ENCODE measurements around the gene SLX9. TPM values are rescaled to one million over a fixed set of nuclear protein-coding genes. Genes with fewer than 3 reads are reported as not detected.

The SLX9 gene
- polyA plus RNA-seq, 1 of the 3 experiments (the other 2 are of a cell fraction): 42.9 TPM

DNA sequence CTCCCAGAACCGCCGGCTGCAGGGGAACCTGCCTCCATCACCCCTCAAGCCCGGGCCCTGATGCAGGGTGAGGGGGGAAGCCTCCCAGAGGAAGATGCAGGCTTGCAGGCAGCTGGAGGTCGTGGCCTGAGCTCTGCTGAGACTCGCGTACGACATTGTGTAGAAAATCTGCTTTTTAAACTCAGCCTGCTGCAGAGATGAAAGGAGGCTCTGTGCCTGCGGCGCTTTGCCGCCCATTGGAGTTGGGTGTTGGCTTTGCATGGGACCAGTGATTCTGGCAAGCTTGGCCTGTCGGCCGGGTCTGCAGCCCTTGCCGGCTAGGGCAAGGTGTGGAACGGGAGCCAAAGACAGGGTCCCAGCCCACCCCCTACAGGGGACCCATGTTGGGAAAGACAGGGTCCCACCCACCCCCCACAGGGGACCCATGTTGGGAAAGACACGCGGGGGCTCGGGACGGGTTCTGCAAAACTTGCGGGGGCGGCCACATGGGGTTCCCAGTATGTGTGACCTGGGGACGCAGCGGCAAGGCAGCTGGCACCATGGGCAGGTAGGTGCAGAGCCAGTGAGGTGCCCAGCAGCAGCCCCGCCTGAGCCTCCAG, 55.6 kb downstream of the SLX9 start:
- no peaks in the 10 kb centered on the region for H4K20me1 ChIP-seq (ENCODE audit: insufficient read depth)
- no peaks in the 10 kb centered on the region for H3K9me2 ChIP-seq
- H3K36me3 ChIP-seq (replicated peaks in 1 of 2; ENCODE audit: control insufficient read depth in 1 of 2, insufficient read depth in 2 of 2, low read length in 1 of 2): no peaks in the 10 kb centered on the region
- DNase-seq: no peak
- ChIA-PET POLR2A (interaction anchor here (0.5 kb wide), 1 partner anchor 52 kb away, joined by 3 read pairs; no protein-coding TSS in a partner anchor), CTCF (interaction anchor here (1.5 to 4.8 kb wide), 3 partner anchors 63 to 142 kb away, joined by 3 to 26 read pairs (median 4); no protein-coding TSS in a partner anchor)
- H3K27ac ChIP-seq (ENCODE audit: low read depth in 2 of 2, low read length in 1 of 2): no peak overlapping the region; a peak in 1 of 4 replicates
- peaks cover 0 to 41% of the 10 kb centered on the region in 2 experiments; a peak in 1 of 4 replicates for H3K4me1 ChIP-seq (ENCODE audit: control insufficient read depth in 1 of 2, insufficient read depth in 2 of 2, low read depth in 1 of 2, low read length in 1 of 2)
- TF ChIP-seq RXRA (IDR thresholded peaks at IDR 0.05; ENCODE audit: borderline replicate concordance, low read depth): no peak
- TF ChIP-seq SIN3A (IDR thresholded peaks at IDR 0.05; ENCODE audit: borderline replicate concordance, low read depth, low read length): no peak
- TF ChIP-seq YY1 (IDR thresholded peaks at IDR 0.05; ENCODE audit: low read depth): no peak
- no peak for TF ChIP-seq TAF1 (IDR thresholded peaks at IDR 0.05; ENCODE audit: borderline replicate concordance, low read depth, low read length)
- TF ChIP-seq TCF12 (IDR thresholded peaks at IDR 0.05): no peak
- H3K9ac ChIP-seq: no peak overlapping the region
- H3K9me3 ChIP-seq: no peaks in the 10 kb centered on the region
- no peak overlapping the region for H2AFZ ChIP-seq (ENCODE audit: low read depth)
- no peak overlapping the region for H3K4me3 ChIP-seq (ENCODE audit: low read depth in 2 of 2, low read length in 1 of 2)
- 95% methylated on average over 15 of the region's 23 CpGs for WGBS (ENCODE audit: low lambda C conversion rate)
- H3K4me2 ChIP-seq: no peak overlapping the region
- H3F3A ChIP-seq (replicated peaks; ENCODE audit: insufficient read depth): no peaks in the 10 kb centered on the region
- H3K79me2 ChIP-seq (ENCODE audit: insufficient read depth): no peaks in the 10 kb centered on the region
- H3K27me3 ChIP-seq (ENCODE audit: insufficient read depth): no peaks in the 10 kb centered on the region

DNA sequence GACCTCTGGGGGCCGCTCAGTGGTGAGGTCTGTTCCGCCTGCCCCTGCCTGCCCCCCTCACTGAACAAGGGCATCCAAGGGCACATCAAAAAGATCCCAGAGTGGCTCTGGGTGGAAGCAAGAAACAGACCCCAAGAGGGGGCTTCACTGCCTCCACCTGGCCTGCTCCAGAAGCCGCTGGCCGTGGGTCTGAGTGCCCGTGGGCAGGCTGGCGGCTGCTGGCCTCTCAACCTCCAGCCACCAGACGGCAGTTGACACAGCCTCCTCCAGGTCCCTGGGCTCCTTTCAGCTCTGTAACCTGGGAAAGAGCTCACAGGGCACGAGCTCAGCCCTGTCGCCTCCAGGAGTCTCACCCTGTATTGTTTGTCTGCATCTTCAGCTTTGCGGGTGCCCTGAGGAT, 56.3 kb downstream of the SLX9 start:
- no peaks in the 10 kb centered on the region for H3F3A ChIP-seq (replicated peaks; ENCODE audit: insufficient read depth)
- H3K36me3 ChIP-seq (replicated peaks in 1 of 2; ENCODE audit: control insufficient read depth in 1 of 2, insufficient read depth in 2 of 2, low read length in 1 of 2): no peaks in the 10 kb centered on the region
- H3K9me3 ChIP-seq: no peaks in the 10 kb centered on the region
- no peaks in the 10 kb centered on the region for H3K27me3 ChIP-seq (ENCODE audit: insufficient read depth)
- no peak overlapping the region for H3K4me2 ChIP-seq
- H3K4me1 ChIP-seq (ENCODE audit: control insufficient read depth in 1 of 2, insufficient read depth in 2 of 2, low read depth in 1 of 2, low read length in 1 of 2): peaks cover 7 to 38% of the 10 kb centered on the region in 2 experiments; a peak in 1 of 4 replicates
- WGBS (ENCODE audit: low lambda C conversion rate): 100% methylated on average over 1 of the region's 10 CpGs
- H3K9me2 ChIP-seq: no peaks in the 10 kb centered on the region
- H4K20me1 ChIP-seq (ENCODE audit: insufficient read depth): no peaks in the 10 kb centered on the region
- no peak overlapping the region for H3K9ac ChIP-seq
- no peak for TF ChIP-seq ELF1 (IDR thresholded peaks at IDR 0.05)
- no peak for TF ChIP-seq YY1 (IDR thresholded peaks at IDR 0.05; ENCODE audit: low read depth)
- TF ChIP-seq MEF2A (IDR thresholded peaks at IDR 0.05; ENCODE audit: borderline replicate concordance, low read depth): no peak
- no peak for TF ChIP-seq GATA2 (CRISPR knock-in tag; IDR thresholded peaks at IDR 0.05)
- TF ChIP-seq TAF1 (IDR thresholded peaks at IDR 0.05; ENCODE audit: borderline replicate concordance, low read depth, low read length): no peak
- TF ChIP-seq RFX5 (IDR thresholded peaks at IDR 0.05; ENCODE audit: low read length): no peak
- no peak for TF ChIP-seq JUND (IDR thresholded peaks at IDR 0.05)
- no peak for TF ChIP-seq MXI1 (IDR thresholded peaks at IDR 0.05; ENCODE audit: low read depth, low read length)
- no peak for TF ChIP-seq EP300 (IDR thresholded peaks at IDR 0.05; ENCODE audit: borderline replicate concordance in 1 of 2, low read depth in 1 of 2, low read length in 1 of 2)
- no peak for TF ChIP-seq RCOR1 (IDR thresholded peaks at IDR 0.05; ENCODE audit: low read length)
- TF ChIP-seq, protein P1, sequence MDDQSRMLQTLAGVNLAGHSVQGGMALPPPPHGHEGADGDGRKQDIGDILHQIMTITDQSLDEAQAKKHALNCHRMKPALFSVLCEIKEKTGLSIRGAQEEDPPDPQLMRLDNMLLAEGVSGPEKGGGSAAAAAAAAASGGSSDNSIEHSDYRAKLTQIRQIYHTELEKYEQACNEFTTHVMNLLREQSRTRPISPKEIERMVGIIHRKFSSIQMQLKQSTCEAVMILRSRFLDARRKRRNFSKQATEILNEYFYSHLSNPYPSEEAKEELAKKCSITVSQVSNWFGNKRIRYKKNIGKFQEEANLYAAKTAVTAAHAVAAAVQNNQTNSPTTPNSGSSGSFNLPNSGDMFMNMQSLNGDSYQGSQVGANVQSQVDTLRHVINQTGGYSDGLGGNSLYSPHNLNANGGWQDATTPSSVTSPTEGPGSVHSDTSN (IDR thresholded peaks at IDR 0.05): no peak
- no peak for TF ChIP-seq EZH2phosphoT487 (IDR thresholded peaks at IDR 0.05; ENCODE audit: borderline replicate concordance, low read depth)
- no peak for TF ChIP-seq CHD2 (IDR thresholded peaks at IDR 0.05; ENCODE audit: low read length, partially characterized antibody)
- TF ChIP-seq, protein P2, sequence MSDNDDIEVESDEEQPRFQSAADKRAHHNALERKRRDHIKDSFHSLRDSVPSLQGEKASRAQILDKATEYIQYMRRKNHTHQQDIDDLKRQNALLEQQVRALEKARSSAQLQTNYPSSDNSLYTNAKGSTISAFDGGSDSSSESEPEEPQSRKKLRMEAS (IDR thresholded peaks at IDR 0.05; ENCODE audit: low read depth): no peak
- TF ChIP-seq, protein P3, sequence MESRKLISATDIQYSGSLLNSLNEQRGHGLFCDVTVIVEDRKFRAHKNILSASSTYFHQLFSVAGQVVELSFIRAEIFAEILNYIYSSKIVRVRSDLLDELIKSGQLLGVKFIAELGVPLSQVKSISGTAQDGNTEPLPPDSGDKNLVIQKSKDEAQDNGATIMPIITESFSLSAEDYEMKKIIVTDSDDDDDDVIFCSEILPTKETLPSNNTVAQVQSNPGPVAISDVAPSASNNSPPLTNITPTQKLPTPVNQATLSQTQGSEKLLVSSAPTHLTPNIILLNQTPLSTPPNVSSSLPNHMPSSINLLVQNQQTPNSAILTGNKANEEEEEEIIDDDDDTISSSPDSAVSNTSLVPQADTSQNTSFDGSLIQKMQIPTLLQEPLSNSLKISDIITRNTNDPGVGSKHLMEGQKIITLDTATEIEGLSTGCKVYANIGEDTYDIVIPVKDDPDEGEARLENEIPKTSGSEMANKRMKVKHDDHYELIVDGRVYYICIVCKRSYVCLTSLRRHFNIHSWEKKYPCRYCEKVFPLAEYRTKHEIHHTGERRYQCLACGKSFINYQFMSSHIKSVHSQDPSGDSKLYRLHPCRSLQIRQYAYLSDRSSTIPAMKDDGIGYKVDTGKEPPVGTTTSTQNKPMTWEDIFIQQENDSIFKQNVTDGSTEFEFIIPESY (IDR thresholded peaks at IDR 0.05; ENCODE audit: borderline replicate concordance, low read depth): no peak
- POLR2A ChIA-PET: interaction anchor here (0.5 kb wide), 1 partner anchor 51 kb away, joined by 3 read pairs; no protein-coding TSS in a partner anchor
- H3K79me2 ChIP-seq (ENCODE audit: insufficient read depth): no peaks in the 10 kb centered on the region
- H3K27ac ChIP-seq (ENCODE audit: low read depth in 2 of 2, low read length in 1 of 2): no peak overlapping the region; a peak in 1 of 4 replicates
- CTCF ChIA-PET: interaction anchor here (0.9 to 4.8 kb wide), 3 partner anchors 46 to 133 kb away, joined by 3 to 26 read pairs (median 3); no protein-coding TSS in a partner anchor
- no peak overlapping the region for H3K4me3 ChIP-seq (ENCODE audit: low read depth in 2 of 2, low read length in 1 of 2)
- no peak for DNase-seq
- no peak overlapping the region for H2AFZ ChIP-seq (ENCODE audit: low read depth)

Data from SK-N-SH (cell line).